ENCODE data around the gene ALX4. TPM values are rescaled to one million over a fixed set of nuclear protein-coding genes. Genes with fewer than 3 reads are reported as not detected.

The ALX4 gene
- total and polyA plus RNA-seq, 2 of the 8 experiments (the other 6 are each of a cell fraction or from before 2014, with no cell fraction given) = not detected

GRCh38 chr11:44320289-44320973 is 10.5 kb upstream of the ALX4 start:
- FAIRE-seq (no peak), DNase-seq (ENCODE audit: low read depth in 1 of 2, low spot score in 2 of 2) (peak in 1 of 2 experiments; percentile 59)
- H3K9ac ChIP-seq (replicated peaks in 1 of 4; ENCODE audit: extremely low read depth in 1 of 4, low read depth in 3 of 4, low read length in 3 of 4) = no peak overlapping the region
- no peak overlapping the region for H3K14ac ChIP-seq (ENCODE audit: insufficient read length)
- H2AK5ac ChIP-seq (ENCODE audit: low read depth, low read length) = no peak overlapping the region
- peaks cover 5% of the 10 kb centered on the region; the same call in 1 of the 2 replicates for H3K23me2 ChIP-seq (ENCODE audit: low read depth, low read length)
- H3K79me1 ChIP-seq (ENCODE audit: low read depth, low read length) = no peaks in the 10 kb centered on the region
- H3K9me3 ChIP-seq (ENCODE audit: insufficient read depth in 2 of 2, low read depth in 1 of 2, low read length in 1 of 2) = no peaks in the 10 kb centered on the region
- no peak overlapping the region for H4K5ac ChIP-seq (ENCODE audit: insufficient read length, low read depth, low read length)
- no peak overlapping the region for H3K4ac ChIP-seq (replicated peaks; ENCODE audit: insufficient read length, low read depth, low read length)
- no peak overlapping the region for H3K23ac ChIP-seq (ENCODE audit: insufficient read length)
- 7% methylated on average over 18 of the region's 20 CpGs; no CpG with 5 or more reads in 1 of the 2 experiments for WGBS, 2 experiments (ENCODE audit: extremely low coverage in 1 of 2, insufficient coverage in 1 of 2, insufficient read length in 1 of 2, insufficient replicate concordance in 2 of 2, low coverage in 1 of 2, low lambda C conversion rate in 2 of 2, missing lambda C conversion rate in 1 of 2)
- H3K18ac ChIP-seq (ENCODE audit: extremely low read depth, low read length) = 0 out of 2 replicates have a peak overlapping the region, but pooled peaks have one; percentile 27
- no peaks in the 10 kb centered on the region for H3K79me2 ChIP-seq (ENCODE audit: control insufficient read depth in 1 of 2, insufficient read depth in 2 of 2, low read length in 2 of 2)
- H2BK120ac ChIP-seq (replicated peaks; ENCODE audit: low read depth, low read length) = no peak overlapping the region
- peaks cover 0 to 30% (median 19%) of the 10 kb centered on the region in 4 experiments; a peak in 6 of 7 replicates for H3K4me1 ChIP-seq (replicated peaks in 1 of 4; ENCODE audit: control insufficient read depth in 3 of 4, insufficient read depth in 4 of 4, low read length in 3 of 4)
- peak overlapping the region; percentile 36; the same call in 1 of the 2 replicates for H4K8ac ChIP-seq (ENCODE audit: extremely low read depth, insufficient read depth, low read length)
- peak overlapping the region; percentile 28 to 60 (median 34); a peak in 6 of 8 replicates for H3K4me3 ChIP-seq (ENCODE audit: extremely low read depth in 1 of 4, insufficient read depth in 2 of 4, low read depth in 3 of 4, low read length in 4 of 4)
- H3K27ac ChIP-seq (ENCODE audit: low read depth, low read length) = no peak overlapping the region
- H2BK12ac ChIP-seq (ENCODE audit: low read depth, low read length) = 0 out of 2 replicates have a peak overlapping the region, but pooled peaks have one; percentile 39
- H2BK5ac ChIP-seq (ENCODE audit: low read depth, low read length) = no peak overlapping the region
- H3K56ac ChIP-seq (replicated peaks; ENCODE audit: insufficient read length, low read depth, low read length) = no peak overlapping the region
- no peak overlapping the region for H4K91ac ChIP-seq (replicated peaks; ENCODE audit: insufficient read length, low read length)
- ChIA-PET POLR2A (ENCODE audit: partially characterized antibody) (interaction anchor here (0.9 to 5.6 kb wide), 5 partner anchors 9 to 76 kb away, joined by 3 to 47 read pairs (median 3); no protein-coding TSS in a partner anchor), CTCF (ENCODE audit: partially characterized antibody) (interaction anchor here (0.5 to 8.6 kb wide), 13 partner anchors 10 to 216 kb away, joined by 3 to 41 read pairs (median 5); no protein-coding TSS in a partner anchor)
- H3K27me3 ChIP-seq (replicated peaks in 1 of 4; ENCODE audit: control insufficient read depth in 3 of 4, extremely low read depth in 1 of 4, insufficient read depth in 3 of 4, low read length in 3 of 4) = peaks cover 94 to 100% (median 100%) of the 10 kb centered on the region in 4 experiments
- H3K4me2 ChIP-seq (ENCODE audit: insufficient read depth in 1 of 2, low read depth in 2 of 2, low read length in 2 of 2) = peak overlapping the region; percentile 72 to 76
- H4K20me1 ChIP-seq (replicated peaks in 1 of 2; ENCODE audit: control insufficient read depth in 1 of 2, insufficient read depth in 2 of 2, low read length in 2 of 2) = peaks cover 19 to 20% of the 10 kb centered on the region in 2 experiments
- no peak overlapping the region for H2AFZ ChIP-seq (ENCODE audit: low read length)
- H2BK20ac ChIP-seq (ENCODE audit: low read length) = no peak overlapping the region
- H2BK15ac ChIP-seq (ENCODE audit: low read length) = no peak overlapping the region
- H3K36me3 ChIP-seq (ENCODE audit: control insufficient read depth in 2 of 4, insufficient read depth in 4 of 4, low read length in 3 of 4) = no peaks in the 10 kb centered on the region; a peak in 1 of 8 replicates
- no peak for TF ChIP-seq KDM4A (IDR thresholded peaks at IDR 0.05; ENCODE audit: low read depth, low read length, severe bottlenecking)
- TF ChIP-seq EP300 (IDR thresholded peaks at IDR 0.05; ENCODE audit: borderline replicate concordance in 1 of 2, low read depth in 2 of 2, low read length in 2 of 2) = no peak
- TF ChIP-seq JUN (IDR thresholded peaks at IDR 0.05; ENCODE audit: low read depth, low read length) = no peak
- TF ChIP-seq SIRT6 (IDR thresholded peaks at IDR 0.05; ENCODE audit: low read length) = no peak
- TF ChIP-seq GABPA (IDR thresholded peaks at IDR 0.05; ENCODE audit: borderline replicate concordance, insufficient read depth, low read length) = no peak
- no peak for TF ChIP-seq ATF3 (IDR thresholded peaks at IDR 0.05; ENCODE audit: insufficient read depth, low read depth, low read length)
- no peak for TF ChIP-seq RBBP5 (IDR thresholded peaks at IDR 0.05; ENCODE audit: borderline replicate concordance, low read depth, low read length)
- TF ChIP-seq SRF (IDR thresholded peaks at IDR 0.05; ENCODE audit: low read depth, low read length) = no peak
- TF ChIP-seq ASH2L (IDR thresholded peaks at IDR 0.05; ENCODE audit: low read length) = no peak
- peak; percentile 63; the same call in 1 of the 2 replicates for TF ChIP-seq CBX8 (IDR thresholded peaks at IDR 0.05; ENCODE audit: borderline replicate concordance, low read depth, low read length)
- TF ChIP-seq MAFK (IDR thresholded peaks at IDR 0.05; ENCODE audit: low read depth, low read length) = no peak
